Camera-type eye (tissue), 1 donor: ENCODE measurements around the gene OR52B4. TPM values are rescaled to one million over a fixed set of nuclear protein-coding genes. Genes with fewer than 3 reads are reported as not detected.

Experiments
- total RNA-seq: library from RNA; depleted of rRNA; stranded (reverse); fragments of >200 nt; gene quantifications from one replicate; pipeline ENCODE4 v1.2.3, GENCODE V29; 2014

OR52B4 gene
- total RNA-seq, result not detected

GRCh38 chr11:4368286-4368685 is at the start of gene OR52B4:
Gene OR52B4 (minus strand): TSS chr11:4368386. CDS start chr11:4368295, 91 bp downstream.

GRCh38 chr11:4393209-4393857 is 25.1 kb upstream of the OR52B4 start, which contains the start of gene TRIM21:
Gene TRIM21 (minus strand): TSS chr11:4393702. CDS start chr11:4390409, 3,293 bp downstream.

Other genes starting within 250 kb of the OR52B4 start
- 7.3 TPM for gene TRIM21, start 25.3 kb upstream of the OR52B4 start, total RNA-seq
- gene OR52K2, start 80.9 kb upstream of the OR52B4 start, total RNA-seq, result not detected
- not detected for gene OR52K1, start 114.3 kb upstream of the OR52B4 start, total RNA-seq
- gene OR52M1, start 176.8 kb upstream of the OR52B4 start, total RNA-seq, result not detected
- not detected for gene OR52I2, start 213.4 kb upstream of the OR52B4 start, total RNA-seq
- gene OR52I1, start 225.7 kb upstream of the OR52B4 start, total RNA-seq, result not detected
- gene TRIM68, start 239.8 kb upstream of the OR52B4 start, total RNA-seq, result 17.3 TPM